H9 (cell line): ENCODE data around the gene FARP1. TPM values are rescaled to one million over a fixed set of nuclear protein-coding genes. Genes with fewer than 3 reads are reported as not detected.

Source experiments
- DNase-seq: peaks from one replicate; pipeline ENCODE4 v3.0.0-alpha.2; 2017
- H2AFZ ChIP-seq: one replicate; pipeline ENCODE4 v1.6.1; 2013; ENCODE audit warnings: mild to moderate bottlenecking, low read length, control low read depth, moderate library complexity
- H2AK5ac ChIP-seq: 2 replicates; pipeline ENCODE4 v1.6.1; 2013; ENCODE audit warnings: low read length, control low read depth, mixed read lengths; ENCODE audit not compliant: insufficient read length
- H2BK120ac ChIP-seq: one replicate; pipeline ENCODE4 v1.6.1; 2013; ENCODE audit warnings: low read depth, mild to moderate bottlenecking, low read length, control low read depth, inconsistent platforms; ENCODE audit not compliant: poor library complexity, severe bottlenecking
- H2BK12ac ChIP-seq: 2 replicates; pipeline ENCODE4 v1.6.1; 2013; ENCODE audit warnings: low read length, control low read depth, mixed read lengths, low read depth; ENCODE audit not compliant: insufficient read length
- H2BK15ac ChIP-seq: 2 replicates; pipeline ENCODE4 v1.6.1; 2013; ENCODE audit warnings: low read depth, low read length, control low read depth
- H2BK20ac ChIP-seq: one replicate; pipeline ENCODE4 v1.6.1; 2013; ENCODE audit warnings: low read depth, mild to moderate bottlenecking, low read length, control low read depth, inconsistent platforms; ENCODE audit not compliant: poor library complexity, severe bottlenecking
- H2BK5ac ChIP-seq: 2 replicates; pipeline ENCODE4 v1.6.1; 2013; ENCODE audit warnings: low read length, control low read depth, mixed read lengths; ENCODE audit not compliant: insufficient read length
- H3K14ac ChIP-seq: 2 replicates; pipeline ENCODE4 v1.6.1; 2013; ENCODE audit warnings: low read length, control low read depth; ENCODE audit not compliant: insufficient read depth
- H3K18ac ChIP-seq: 2 replicates; pipeline ENCODE4 v1.6.1; 2013; ENCODE audit warnings: low read depth, mild to moderate bottlenecking, mixed read lengths, low read length, control low read depth; ENCODE audit not compliant: insufficient read length
- H3K23ac ChIP-seq: 2 replicates; pipeline ENCODE4 v1.6.1; 2013; ENCODE audit warnings: low read length, control low read depth, mixed read lengths, low read depth; ENCODE audit not compliant: insufficient read length
- H3K23me2 ChIP-seq: 2 replicates; pipeline ENCODE4 v1.6.1; 2013; ENCODE audit warnings: low read depth, mild to moderate bottlenecking, mixed read lengths, low read length, control low read depth; ENCODE audit not compliant: insufficient read length, poor library complexity, severe bottlenecking
- H3K27ac ChIP-seq: 2 replicates; pipeline ENCODE4 v1.5.1; 2013; ENCODE audit warnings: low read length, control low read depth, mixed read lengths, low read depth; ENCODE audit not compliant: insufficient read length
- H3K27me3 ChIP-seq: 2 replicates; pipeline ENCODE4 v1.6.1; 2013; ENCODE audit warnings: low read length, control low read depth, inconsistent platforms; ENCODE audit not compliant: insufficient read depth
- H3K4ac ChIP-seq: 2 replicates; pipeline ENCODE4 v1.6.1; 2013; ENCODE audit warnings: low read depth, mild to moderate bottlenecking, control low read depth, inconsistent platforms, low read length, moderate library complexity
- H3K4me1 ChIP-seq: 2 replicates; pipeline ENCODE4 v1.6.1; 2013; ENCODE audit warnings: low read length, control low read depth, inconsistent platforms; ENCODE audit not compliant: insufficient read depth
- H3K4me2 ChIP-seq: 2 replicates; pipeline ENCODE4 v1.6.1; 2013; ENCODE audit warnings: low read length, control low read depth, mixed read lengths; ENCODE audit not compliant: insufficient read length, insufficient read depth
- H3K56ac ChIP-seq: 2 replicates; pipeline ENCODE4 v1.6.1; 2013; ENCODE audit warnings: low read depth, mild to moderate bottlenecking, mixed read lengths, low read length, control low read depth; ENCODE audit not compliant: insufficient read length
- H3K79me1 ChIP-seq: 2 replicates; pipeline ENCODE4 v1.6.1; 2013; ENCODE audit warnings: low read depth, mild to moderate bottlenecking, moderate library complexity, low read length, control low read depth, inconsistent platforms; ENCODE audit not compliant: insufficient read depth, poor library complexity, severe bottlenecking
- H3K79me2 ChIP-seq: 2 replicates; pipeline ENCODE4 v1.6.1; 2013; ENCODE audit warnings: low read length, control low read depth, inconsistent platforms; ENCODE audit not compliant: insufficient read depth
- H3K9ac ChIP-seq: 2 replicates; pipeline ENCODE4 v1.6.1; 2013; ENCODE audit warnings: low read length, control low read depth, mixed read lengths; ENCODE audit not compliant: insufficient read length; ENCODE audit errors: extremely low read depth
- H3K9me3 ChIP-seq: one replicate; pipeline ENCODE4 v1.6.1; 2013; ENCODE audit warnings: low read depth, low read length, inconsistent platforms; ENCODE audit not compliant: control insufficient read depth
- H3T11ph ChIP-seq: one replicate; pipeline ENCODE4 v1.6.1; 2013; ENCODE audit warnings: mild to moderate bottlenecking, low read length, control low read depth, inconsistent platforms
- H4K20me1 ChIP-seq: one replicate; pipeline ENCODE4 v1.6.1; 2013; ENCODE audit not compliant: control insufficient read depth, insufficient read length, insufficient read depth
- H4K5ac ChIP-seq: 2 replicates; pipeline ENCODE4 v1.6.1; 2013; ENCODE audit warnings: low read depth, mild to moderate bottlenecking, mixed read lengths, low read length, control low read depth; ENCODE audit not compliant: insufficient read length
- H4K8ac ChIP-seq: replicated peaks from 2 replicates; pipeline ENCODE4 v1.6.1; 2013; ENCODE audit warnings: low read length, control low read depth, mixed read lengths, low read depth; ENCODE audit not compliant: insufficient read length
- H4K91ac ChIP-seq: 2 replicates; pipeline ENCODE4 v1.6.1; 2013; ENCODE audit warnings: low read depth, mild to moderate bottlenecking, moderate library complexity, mixed read lengths, low read length, control low read depth; ENCODE audit not compliant: insufficient read length
- H3K27ac Mint-ChIP-seq, 3 experiments: 2 replicates in 2 of 3; 3 replicates in 1 of 3; pipeline ENCODE4 v1.8.0; 2020 to 2021; ENCODE audit warnings: mixed read lengths in 3 of 3, mild to moderate bottlenecking in 1 of 3, moderate library complexity in 1 of 3
- H3K27me3 Mint-ChIP-seq: 2 replicates; pipeline ENCODE4 v1.8.0; 2021; ENCODE audit warnings: low read depth, mild to moderate bottlenecking, moderate library complexity, mixed read lengths
- H3K36me3 Mint-ChIP-seq, 3 experiments: 2 replicates in 2 of 3; 3 replicates in 1 of 3; pipeline ENCODE4 v1.8.0; 2020 to 2021; ENCODE audit warnings: low read depth in 3 of 3, mixed read lengths in 3 of 3; ENCODE audit not compliant: insufficient read depth in 1 of 3
- H3K4me1 Mint-ChIP-seq, 2 experiments: 2 replicates each; pipeline ENCODE4 v1.8.0; 2020; ENCODE audit warnings: mixed read lengths in 2 of 2
- H3K4me3 Mint-ChIP-seq, 2 experiments: 2 replicates in 1 of 2; 3 replicates in 1 of 2; pipeline ENCODE4 v1.8.0; 2020 to 2021; ENCODE audit warnings: mild to moderate bottlenecking in 2 of 2, mixed read lengths in 2 of 2, moderate library complexity in 1 of 2
- H3K9me3 Mint-ChIP-seq, 2 experiments: 2 replicates in 1 of 2; 3 replicates in 1 of 2; pipeline ENCODE4 v1.8.0; 2020; ENCODE audit warnings: mild to moderate bottlenecking in 2 of 2, mixed read lengths in 2 of 2, moderate library complexity in 1 of 2
- CTCF ChIP-seq: fragments of 200-600 bp; sonication (generic); conservative IDR thresholded peaks from 3 replicates; pipeline ENCODE4 v1.8.0; 2021; ENCODE audit warnings: antibody characterized with exemption, mild to moderate bottlenecking
- WGBS: extraction: QIAGEN DNeasy Blood & Tissue Kit; methylation state at CpG from one replicate; pipeline ENCODE4 v1.1.7; 2013; ENCODE audit warnings: missing lambda C conversion rate, low lambda C conversion rate, mixed read lengths; ENCODE audit not compliant: insufficient read length; ENCODE audit errors: extremely low coverage; 5-methylcytosine and 5-hydroxymethylcytosine counted together
- total RNA-seq: library from RNA; stranded (reverse); gene quantifications from 2 replicates; pipeline ENCODE4 v1.2.1, GENCODE V29; 2021

Gene FARP1
- total RNA-seq, 1 experiment from 2014 or later: 95.9 TPM

GRCh38 chr13:98348466-98349200 lies 205.7 kb downstream of the FARP1 start:
- Histone ChIP-seq H3K27me3 (no peaks in the 10 kb centered on the region), H2BK120ac (no peak overlapping the region), H3K4me2 (no peak overlapping the region), H3K4ac (no peak overlapping the region), H2AK5ac (no peak overlapping the region), H2BK20ac (no peak overlapping the region), H3K23ac (no peak overlapping the region), H2BK15ac (no peak overlapping the region), H3K56ac (no peak overlapping the region), H2BK5ac (no peak overlapping the region), H4K91ac (no peak overlapping the region), H3K23me2 (no peaks in the 10 kb centered on the region), H3K27ac (no peak overlapping the region), H3K4me1 (no peaks in the 10 kb centered on the region), H3K79me2 (no peaks in the 10 kb centered on the region), H3K9ac (no peak overlapping the region), H3K9me3 (no peaks in the 10 kb centered on the region), H3K14ac (no peak overlapping the region), H2AFZ (no peak overlapping the region), H4K8ac (no peak overlapping the region), H3T11ph (no peak overlapping the region), H2BK12ac (no peak overlapping the region), H4K5ac (no peak overlapping the region), H3K18ac (no peak overlapping the region), H3K79me1 (no peaks in the 10 kb centered on the region), H4K20me1 (no peaks in the 10 kb centered on the region)
- Mint-ChIP-seq H3K27me3 (no peaks in the 10 kb centered on the region), H3K4me3 (no peak overlapping the region), H3K4me1 (peaks cover 21 to 32% of the 10 kb centered on the region in 2 experiments), H3K9me3 (no peaks in the 10 kb centered on the region), H3K36me3 (no peaks in the 10 kb centered on the region; a peak in 2 of 7 replicates), H3K27ac (peak overlapping the region in 1 of 3 experiments; percentile 74; a peak in 3 of 7 replicates)
- no peak for TF ChIP-seq CTCF
- WGBS: no CpG with 5 or more reads among the region's 16 CpGs
- no peak for DNase-seq
